B cell (primary cell): Measurements from ENCODE around the gene ZBP1. TPM values are rescaled to one million over a fixed set of nuclear protein-coding genes. Genes with fewer than 3 reads are reported as not detected.

Source experiments
- ATAC-seq: fragments of 200-7000 bp; cut with Tn5 transposase; one replicate; pipeline ENCODE4 v1.10.0; 2021; ENCODE audit warnings: low read depth, mild to moderate bottlenecking, moderate number of reproducible peaks, moderate library complexity
- CTCF ChIA-PET: fragments of 350-600 bp; sonication (Branson Sonifier 250); formaldehyde crosslinking; loops from one replicate; lab custom pipeline; 2021; ENCODE audit warnings: antibody characterized with exemption, inconsistent platforms; lab: Charles Lee
- POLR2A ChIA-PET: fragments of 350-600 bp; sonication (Branson Sonifier 250); formaldehyde crosslinking; loops from one replicate; lab custom pipeline; 2021; ENCODE audit warnings: antibody characterized with exemption; lab: Charles Lee
- DNase-seq: peaks from one replicate; pipeline ENCODE4 v3.0.0; 2013
- H2AFZ ChIP-seq: 2 replicates; pipeline ENCODE4 v1.6.1; 2012; ENCODE audit warnings: mild to moderate bottlenecking, low read depth, low read length; ENCODE audit not compliant: insufficient read depth, poor library complexity, severe bottlenecking
- H3K27ac ChIP-seq, 2 donors: 1 replicate in 1 of 2; 2 replicates in 1 of 2; pipeline ENCODE4 v1.5.1; 2012 to 2013; ENCODE audit warnings: low read length in 2 of 2, mild to moderate bottlenecking in 2 of 2, moderate library complexity in 1 of 2
- H3K27me3 ChIP-seq, 4 experiments: fragments of 200-600 bp in 1 of 4; sonication (generic) in 1 of 4; replicated peaks in 1 of 4; 1 replicate in 2 of 4; 2 replicates in 2 of 4; pipeline versions ENCODE4 v1.6.1 to v1.7.0; 2013 to 2016; ENCODE audit warnings: low read length in 3 of 4, mild to moderate bottlenecking in 2 of 4, mixed read lengths in 1 of 4, moderate library complexity in 1 of 4; ENCODE audit not compliant: insufficient read depth in 4 of 4, control insufficient read depth in 3 of 4; ENCODE audit errors: control extremely low read depth in 1 of 4
- H3K36me3 ChIP-seq, 2 experiments: replicated peaks in 1 of 2; 1 replicate in 1 of 2; 2 replicates in 1 of 2; pipeline versions ENCODE4 v1.6.1 to v1.7.1; 2013; ENCODE audit warnings: low read length in 1 of 2; ENCODE audit not compliant: insufficient read depth in 2 of 2, control insufficient read depth in 1 of 2; ENCODE audit errors: control extremely low read depth in 1 of 2, extremely low read depth in 1 of 2
- H3K4me1 ChIP-seq, 2 donors: fragments of 200-600 bp in 1 of 2; sonication (generic) in 1 of 2; 1 replicate in 1 of 2; 2 replicates in 1 of 2; pipeline versions ENCODE4 v1.5.1 to v1.6.1; 2013 to 2017; ENCODE audit warnings: low read length in 2 of 2; ENCODE audit not compliant: control insufficient read depth in 2 of 2, insufficient read depth in 2 of 2
- H3K4me2 ChIP-seq: replicated peaks from 2 replicates; pipeline ENCODE3; 2012; ENCODE audit warnings: mild to moderate bottlenecking, low read depth, low read length; ENCODE audit not compliant: poor library complexity, severe bottlenecking
- H3K4me3 ChIP-seq, 5 experiments: fragments of 200-600 bp in 1 of 5; sonication (generic) in 1 of 5; 1 replicate in 3 of 5; 2 replicates in 2 of 5; pipeline versions ENCODE4 v1.5.1 to v1.7.0; 2011 to 2016; ENCODE audit warnings: low read length in 4 of 5, mild to moderate bottlenecking in 4 of 5, low read depth in 2 of 5, control low read depth in 1 of 5, moderate library complexity in 1 of 5; ENCODE audit not compliant: insufficient read depth in 1 of 5; ENCODE audit errors: control extremely low read depth in 1 of 5, extremely low read depth in 1 of 5
- H3K79me2 ChIP-seq: fragments of 200-600 bp; sonication (generic); one replicate; pipeline ENCODE4 v1.6.0; 2016; ENCODE audit warnings: low read length; ENCODE audit not compliant: control insufficient read depth, insufficient read depth
- H3K9ac ChIP-seq: fragments of 200-600 bp; sonication (generic); 2 replicates; pipeline ENCODE4 v1.6.1; 2017; ENCODE audit warnings: mild to moderate bottlenecking, low read length, moderate library complexity
- H3K9me3 ChIP-seq, 3 donors: one replicate each; pipeline versions ENCODE4 v1.6.1 to v1.7.1; 2013; ENCODE audit warnings: low read length in 2 of 3; ENCODE audit not compliant: control insufficient read depth in 2 of 3, insufficient read depth in 1 of 3; ENCODE audit errors: control extremely low read depth in 1 of 3
- H4K20me1 ChIP-seq: 2 replicates; pipeline ENCODE4 v1.6.0; 2012; ENCODE audit warnings: mild to moderate bottlenecking, low read length; ENCODE audit not compliant: insufficient read depth, control insufficient read depth, poor library complexity, severe bottlenecking
- H3K27ac Mint-ChIP-seq: one replicate; pipeline ENCODE4 v1.8.0; 2021; ENCODE audit warnings: mixed read lengths
- H3K27me3 Mint-ChIP-seq: one replicate; pipeline ENCODE4 v1.8.0; 2021; ENCODE audit warnings: mixed read lengths
- H3K4me1 Mint-ChIP-seq: one replicate; pipeline ENCODE4 v1.8.0; 2021; ENCODE audit warnings: mixed read lengths
- H3K4me3 Mint-ChIP-seq: one replicate; pipeline ENCODE4 v1.8.0; 2021; ENCODE audit warnings: mixed read lengths
- H3K9me3 Mint-ChIP-seq: one replicate; pipeline ENCODE4 v1.8.0; 2022; ENCODE audit warnings: mixed read lengths; ENCODE audit not compliant: insufficient read depth
- EZH2 ChIP-seq: IDR thresholded peaks from 2 replicates; pipeline ENCODE4 v1.6.1; 2012; ENCODE audit warnings: borderline replicate concordance, low read depth, mild to moderate bottlenecking, moderate library complexity, low read length; ENCODE audit not compliant: insufficient read depth, poor library complexity, severe bottlenecking
- WGBS: methylation state at CpG from one replicate; pipeline ENCODE4 v1.1.5; 2013; ENCODE audit warnings: missing lambda C conversion rate; ENCODE audit not compliant: insufficient coverage; 5-methylcytosine and 5-hydroxymethylcytosine counted together
- intact Hi-C: fragments of 100-400 bp; cut with micrococcal nuclease; formaldehyde crosslinking; loops from one replicate; pipeline ENCODE4 v1.10.0; 2022
- polyA plus RNA-seq: library from polyadenylated mRNA; depleted of rRNA; stranded (reverse); fragments of >200 nt; gene quantifications from 2 replicates; pipeline ENCODE4 v1.2.3, GENCODE V29; 2012
- total RNA-seq, 2 donors: library from RNA; stranded (reverse); fragments of 120-200 nt in 1 of 2; gene quantifications; 1 replicate in 1 of 2; 2 replicates in 1 of 2; pipeline versions ENCODE4 v1.2.3 to v1.2.4, GENCODE V29; 2013 to 2022
- TF ChIP-seq, protein P1 (sequence below): fragments of 200-600 bp; IDR thresholded peaks from one replicate; pipeline ENCODE4 v1.8.0; 2022; ENCODE audit warnings: antibody characterized with exemption, mild to moderate bottlenecking

The ZBP1 gene
- total and polyA plus RNA-seq, 2 donors (not counting 1 experiment from before 2014, with no cell fraction given): 29.9 to 69.2 TPM

DNA sequence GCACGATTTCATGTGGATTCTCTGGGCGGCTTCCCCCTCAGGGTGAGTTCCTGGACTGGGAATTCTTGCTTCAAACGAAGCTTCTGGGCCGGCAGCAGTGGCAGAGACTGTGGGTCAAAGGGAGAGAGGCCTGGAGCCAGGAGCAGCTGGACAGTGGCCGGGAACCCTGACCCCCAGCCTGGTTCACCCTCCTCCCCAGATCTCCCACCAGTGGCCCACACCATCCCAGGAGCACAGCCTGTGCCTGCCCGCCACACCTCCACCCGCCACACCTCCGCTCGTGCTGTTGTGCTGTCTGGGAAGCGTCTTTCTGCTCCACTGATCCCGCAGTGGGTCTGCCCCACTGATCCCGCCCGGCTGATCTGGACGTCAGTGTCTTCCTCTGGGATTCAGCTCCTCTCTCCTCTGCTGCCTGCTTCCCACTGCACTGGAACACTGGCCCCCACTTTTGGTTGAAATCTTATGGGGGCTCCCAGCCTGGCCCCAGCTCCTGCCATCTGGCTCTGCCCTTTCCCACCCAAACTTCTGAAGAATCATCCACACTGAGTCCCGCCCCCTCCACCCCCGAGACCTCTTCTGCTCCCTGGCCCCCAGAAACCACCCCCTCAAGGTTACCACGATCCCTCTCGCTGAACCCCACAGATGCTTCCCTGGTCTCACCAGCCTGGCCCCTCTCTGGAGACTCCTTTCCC, 9.8 kb downstream of the ZBP1 start:
- H3K36me3 ChIP-seq: peaks cover 0 to 83% of the 10 kb centered on the region in 2 experiments
- DNase-seq: no peak

DNA sequence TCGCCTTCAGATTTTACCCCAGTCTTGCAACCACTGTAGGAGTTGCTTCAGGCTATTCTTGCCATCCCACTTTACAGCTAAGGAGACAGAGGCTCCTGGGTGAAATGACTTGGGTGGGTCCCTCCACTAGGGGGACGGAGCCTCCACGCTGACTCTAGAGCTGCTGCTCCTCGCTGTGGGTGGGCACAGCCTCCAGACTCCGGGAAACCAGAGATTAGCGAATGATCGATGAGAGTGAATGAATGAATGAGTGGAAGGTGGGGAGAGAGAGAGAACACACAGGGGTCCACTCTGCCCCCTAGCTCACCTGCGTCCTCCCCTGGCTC, 10.4 kb downstream of the ZBP1 start:
- CTCF ChIA-PET: interaction anchor here (0.8 to 4.9 kb wide), 9 partner anchors 9 to 101 kb away, joined by 3 to 22 read pairs (median 8); partner anchors contain the start of gene ZBP1
- Histone ChIP-seq H3K4me2 (peak overlapping the region; percentile 31), H3K9ac (no peak overlapping the region), H3K27ac (no peak overlapping the region), H3K79me2 (no peaks in the 10 kb centered on the region), H3K36me3 (peaks cover 0 to 77% of the 10 kb centered on the region in 2 experiments), H3K27me3 (no peaks in the 10 kb centered on the region), H3K4me1 (peaks cover 5 to 15% of the 10 kb centered on the region in 2 donors), H2AFZ (no peak overlapping the region), H4K20me1 (peaks cover 8% of the 10 kb centered on the region), H3K4me3 (no peak overlapping the region), H3K9me3 (no peaks in the 10 kb centered on the region)
- Mint-ChIP-seq H3K27ac (peak overlapping the region; percentile 37), H3K27me3 (no peaks in the 10 kb centered on the region), H3K4me1 (peaks cover 23% of the 10 kb centered on the region), H3K9me3 (no peaks in the 10 kb centered on the region), H3K4me3 (peak overlapping the region; percentile 7)
- POLR2A ChIA-PET: no interaction called here
- ATAC-seq (no peak), DNase-seq (no peak)
- 94% methylated on average over 4 of the region's 8 CpGs for WGBS
- intact Hi-C loops: loop anchor here (10.0 kb wide), 1 partner anchor 1285 kb away; no protein-coding TSS in a partner anchor
- TF ChIP-seq, protein P1, sequence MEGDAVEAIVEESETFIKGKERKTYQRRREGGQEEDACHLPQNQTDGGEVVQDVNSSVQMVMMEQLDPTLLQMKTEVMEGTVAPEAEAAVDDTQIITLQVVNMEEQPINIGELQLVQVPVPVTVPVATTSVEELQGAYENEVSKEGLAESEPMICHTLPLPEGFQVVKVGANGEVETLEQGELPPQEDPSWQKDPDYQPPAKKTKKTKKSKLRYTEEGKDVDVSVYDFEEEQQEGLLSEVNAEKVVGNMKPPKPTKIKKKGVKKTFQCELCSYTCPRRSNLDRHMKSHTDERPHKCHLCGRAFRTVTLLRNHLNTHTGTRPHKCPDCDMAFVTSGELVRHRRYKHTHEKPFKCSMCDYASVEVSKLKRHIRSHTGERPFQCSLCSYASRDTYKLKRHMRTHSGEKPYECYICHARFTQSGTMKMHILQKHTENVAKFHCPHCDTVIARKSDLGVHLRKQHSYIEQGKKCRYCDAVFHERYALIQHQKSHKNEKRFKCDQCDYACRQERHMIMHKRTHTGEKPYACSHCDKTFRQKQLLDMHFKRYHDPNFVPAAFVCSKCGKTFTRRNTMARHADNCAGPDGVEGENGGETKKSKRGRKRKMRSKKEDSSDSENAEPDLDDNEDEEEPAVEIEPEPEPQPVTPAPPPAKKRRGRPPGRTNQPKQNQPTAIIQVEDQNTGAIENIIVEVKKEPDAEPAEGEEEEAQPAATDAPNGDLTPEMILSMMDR: peak; percentile 30
- no peak for TF ChIP-seq EZH2

More for the DNA sequence above, 9.8 kb downstream of the ZBP1 start:
- Mint-ChIP-seq H3K27ac (no peak overlapping the region), H3K9me3 (no peaks in the 10 kb centered on the region), H3K4me1 (peaks cover 20% of the 10 kb centered on the region), H3K4me3 (no peak overlapping the region), H3K27me3 (no peaks in the 10 kb centered on the region)
- H3K27me3 ChIP-seq: no peaks in the 10 kb centered on the region
- H3K79me2 ChIP-seq: peaks cover 1% of the 10 kb centered on the region
- TF ChIP-seq EZH2: no peak
- TF ChIP-seq, protein P1: no peak
- CTCF ChIA-PET: interaction anchor here (0.9 to 4.9 kb wide), 8 partner anchors 9 to 70 kb away, joined by 4 to 22 read pairs (median 8); partner anchors contain the start of gene ZBP1
- H3K9me3 ChIP-seq: no peaks in the 10 kb centered on the region
- ATAC-seq: no peak
- 95% methylated on average over 15 of the region's 18 CpGs for WGBS
- no peak overlapping the region for H2AFZ ChIP-seq
- H3K4me2 ChIP-seq: no peak overlapping the region
- no peak overlapping the region for H3K4me3 ChIP-seq
- H3K4me1 ChIP-seq: peaks cover 5 to 15% of the 10 kb centered on the region in 2 donors
- POLR2A ChIA-PET: interaction anchor here (0.6 kb wide), 1 partner anchor 19 kb away, joined by 3 read pairs; no protein-coding TSS in a partner anchor
- no peak overlapping the region for H3K9ac ChIP-seq
- H4K20me1 ChIP-seq: peaks cover 8% of the 10 kb centered on the region
- intact Hi-C loops: loop anchor here (10.0 kb wide), 1 partner anchor 1284 kb away; no protein-coding TSS in a partner anchor
- no peak overlapping the region for H3K27ac ChIP-seq
